Stimulated activated CD8-positive, alpha-beta memory T cell treated with anti-CD3 and anti-CD28 coated beads, Interleukin-7, amount 100 ng/mL, for 4 hours (primary cell): Measurements from ENCODE around the gene NOL4L.

Source experiments
- DNase-seq, 2 donors: peaks; one replicate each; pipeline ENCODE4 v3.0.0-alpha.2; 2020; ENCODE audit warnings: low read depth in 2 of 2

The NOL4L gene

DNA sequence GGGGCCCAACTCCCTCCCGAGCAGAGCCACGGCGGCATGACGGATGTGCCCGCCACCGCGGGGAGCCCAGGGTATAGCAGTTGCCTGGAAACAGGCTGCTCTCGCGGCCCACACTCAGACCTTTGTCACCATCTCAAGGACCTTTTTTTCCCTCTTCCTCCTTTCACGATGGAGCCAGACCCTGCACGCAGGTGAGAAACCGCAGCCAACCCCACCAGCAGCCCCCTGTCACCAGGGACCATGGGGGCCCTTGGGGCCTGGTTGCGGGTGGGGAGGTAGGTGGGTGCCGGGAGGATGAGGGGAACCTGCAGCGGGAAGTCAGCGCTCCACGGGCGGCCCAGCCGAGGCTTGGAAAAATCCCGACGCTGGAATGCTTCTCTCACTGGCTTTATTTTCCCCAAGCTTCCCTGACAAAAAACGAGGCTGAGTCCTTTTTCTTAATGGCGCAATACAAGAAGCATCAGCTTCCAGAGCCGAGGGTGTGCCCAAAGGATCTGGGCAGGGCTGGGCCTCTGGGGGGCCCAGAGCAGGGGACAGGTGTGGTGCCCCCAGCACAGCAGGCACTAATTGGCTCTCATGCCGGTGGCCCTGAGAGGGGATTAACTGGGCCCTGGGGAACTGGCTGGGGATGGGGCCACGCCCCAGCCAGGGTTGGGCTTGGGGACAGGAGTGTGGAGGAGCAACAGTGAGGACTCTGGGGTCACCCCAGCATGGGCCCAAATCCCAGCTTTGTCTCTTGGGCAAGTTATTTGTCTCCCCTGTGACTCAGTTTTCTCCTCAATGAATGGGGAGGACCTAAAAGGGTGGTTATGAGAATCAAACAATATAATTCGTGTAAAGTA is 23.9 kb downstream of the NOL4L start:
- DNase-seq: no peak

DNA sequence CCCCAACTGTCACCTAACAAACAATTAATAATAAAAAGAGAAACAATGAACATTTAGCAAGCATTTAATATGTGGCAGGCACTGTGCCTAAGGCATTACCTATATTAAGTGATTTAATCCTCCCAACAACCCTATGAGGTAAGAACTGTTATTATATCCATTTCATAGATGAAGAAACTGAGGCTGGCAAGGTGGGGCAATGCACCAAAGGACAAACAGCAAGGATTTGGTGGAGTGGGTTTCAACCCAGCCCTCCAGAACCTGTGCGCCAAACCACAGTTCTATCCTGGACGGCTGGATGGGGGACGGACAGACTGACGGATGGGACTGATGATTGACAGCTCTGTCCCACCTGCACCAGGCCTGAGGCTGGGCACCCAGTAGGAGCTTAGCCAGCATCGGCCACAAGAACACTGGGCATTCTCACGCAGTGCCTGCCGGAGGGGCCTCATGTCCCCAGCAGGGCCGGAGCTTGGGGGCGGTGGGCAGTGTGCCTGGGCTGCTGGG is 24.6 kb downstream of the NOL4L start:
- no peak for DNase-seq

DNA sequence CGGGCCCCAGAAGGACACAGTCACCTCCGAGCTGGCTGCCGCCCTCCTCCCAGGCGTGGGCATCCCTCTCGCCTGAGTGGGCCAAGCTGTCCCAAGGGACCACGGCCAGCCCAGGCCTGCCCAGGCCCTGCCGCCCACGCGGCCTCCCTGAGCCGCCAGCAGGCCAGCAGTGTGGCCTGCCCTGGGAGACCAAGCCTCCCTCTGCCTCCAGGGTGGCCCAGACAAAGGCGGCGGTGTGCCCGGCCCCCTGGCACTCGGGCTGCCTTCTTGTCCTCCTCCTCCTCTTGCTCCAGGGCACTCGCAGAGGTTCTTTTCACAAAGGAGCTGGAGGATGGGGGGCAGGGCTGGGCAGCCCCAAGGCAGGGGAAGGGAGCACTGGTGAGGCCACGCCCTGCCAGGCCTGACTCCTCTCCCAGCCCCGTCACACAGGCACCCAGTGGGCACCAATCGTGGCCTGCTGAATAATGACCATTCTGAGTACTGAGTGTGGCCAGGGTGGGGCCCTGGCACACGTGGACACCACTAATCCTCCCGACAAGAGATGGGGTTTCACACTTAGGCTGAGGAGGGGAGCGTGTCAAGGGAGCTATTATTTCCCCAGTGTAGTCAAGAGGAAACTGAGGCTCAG is 25.3 kb downstream of the NOL4L start:
- no peak for DNase-seq

DNA sequence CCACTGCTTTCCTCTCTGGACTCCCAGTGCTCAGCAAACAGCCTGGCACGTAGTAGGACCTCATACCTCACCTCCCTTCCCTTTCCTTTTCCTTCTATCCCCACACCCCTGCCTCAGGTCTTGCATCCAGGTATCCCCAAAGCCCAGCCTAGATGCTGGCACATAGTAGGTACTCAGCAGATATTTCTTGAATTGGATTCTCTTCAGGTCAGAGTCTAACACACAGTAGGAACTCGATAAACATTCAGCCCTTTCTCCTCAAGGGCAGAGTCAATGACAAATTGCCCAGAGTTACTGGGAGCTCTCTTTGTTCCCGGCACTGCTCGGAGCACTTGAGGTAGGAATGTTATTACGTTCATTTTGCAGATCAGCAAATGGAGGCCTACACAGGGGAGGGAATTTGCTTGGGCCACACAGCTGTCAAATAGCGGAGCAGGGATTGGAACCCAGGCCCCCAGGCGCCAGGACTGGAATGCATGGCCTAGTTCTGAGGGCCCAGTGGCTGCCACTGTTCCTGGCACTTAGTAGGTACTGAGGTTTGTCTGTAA is 25.9 kb downstream of the NOL4L start:
- no peak for DNase-seq

DNA sequence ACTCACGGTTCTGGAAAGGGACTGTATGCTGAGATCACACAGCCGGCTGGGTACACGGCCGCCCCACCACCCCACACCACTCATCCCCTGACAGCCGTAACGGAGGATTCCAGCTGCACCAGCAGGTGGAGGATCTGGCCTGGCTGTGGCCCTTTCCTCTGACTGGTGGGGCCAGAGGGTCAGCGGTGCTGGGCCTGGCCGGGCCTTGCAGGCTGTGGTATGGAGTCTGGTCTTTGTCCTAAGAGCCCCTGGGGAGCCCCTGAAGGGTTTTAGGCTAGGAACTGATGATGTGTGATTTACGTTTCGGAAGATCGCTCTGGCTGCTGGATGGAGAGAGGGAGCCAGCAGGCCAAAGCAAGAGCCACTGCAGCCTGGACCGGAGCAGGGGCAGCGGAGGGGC is 26.6 kb downstream of the NOL4L start:
- no peak for DNase-seq

DNA sequence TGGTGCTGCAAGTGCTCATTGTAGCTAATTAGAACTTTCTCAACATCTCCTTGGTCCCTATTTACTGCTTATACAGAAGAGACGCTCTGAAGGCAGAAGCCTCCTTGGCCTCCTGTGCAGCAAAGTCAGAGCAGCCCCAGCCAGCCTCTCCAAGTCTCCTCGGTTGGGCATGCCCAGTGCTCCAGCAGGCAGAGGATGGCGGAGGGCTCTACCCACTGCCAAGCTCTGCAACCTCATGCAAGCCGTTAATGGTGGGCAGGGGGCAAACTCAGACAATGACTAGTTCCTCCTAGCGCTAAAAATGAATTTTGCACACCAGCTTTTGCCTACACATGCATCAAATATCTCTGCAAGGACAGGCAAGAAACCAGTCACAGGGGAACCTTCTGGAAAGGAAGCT is 27.8 kb downstream of the NOL4L start:
- no peak for DNase-seq

DNA sequence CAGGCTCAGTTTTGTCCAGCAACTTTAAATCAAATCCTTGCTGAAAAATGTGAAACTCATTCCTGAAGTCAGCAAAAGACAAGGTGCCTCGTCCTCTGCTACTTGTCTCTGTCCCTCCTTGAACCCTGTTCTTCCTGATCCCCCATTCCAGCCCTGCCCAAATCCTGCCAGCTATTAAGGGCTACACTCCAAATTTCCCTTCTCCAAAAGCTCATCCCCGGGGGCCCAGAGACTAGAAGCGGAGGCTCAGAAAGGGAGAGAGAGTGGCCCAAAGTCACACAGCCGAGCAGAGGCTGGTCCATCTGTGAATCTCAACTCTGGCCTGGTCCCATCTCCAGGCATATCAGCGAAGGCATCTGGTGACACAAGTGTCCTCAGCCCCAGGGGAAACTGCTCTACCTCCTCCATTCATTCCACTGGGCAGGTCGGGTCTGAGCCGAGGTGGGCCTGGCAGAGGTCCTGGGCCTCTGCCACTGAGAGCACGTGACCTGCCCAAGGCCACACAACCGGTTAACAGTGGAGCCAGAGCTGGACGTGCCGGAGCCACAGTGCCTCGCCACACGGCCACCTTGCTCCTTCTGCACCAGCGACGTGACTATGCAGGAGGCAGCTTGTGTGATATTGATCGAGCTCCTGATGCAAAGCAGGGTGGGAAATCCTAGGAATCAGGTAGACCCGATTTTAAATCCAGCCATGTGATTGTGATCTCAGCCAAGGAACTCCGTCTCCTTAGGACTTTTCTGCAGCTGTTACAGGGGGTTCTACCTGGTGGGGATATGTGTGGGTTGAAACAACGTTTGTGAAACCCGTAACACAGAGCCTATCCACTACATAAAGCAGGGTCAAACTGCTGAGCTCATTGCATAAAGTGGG is 28.6 kb downstream of the NOL4L start:
- DNase-seq: no peak

DNA sequence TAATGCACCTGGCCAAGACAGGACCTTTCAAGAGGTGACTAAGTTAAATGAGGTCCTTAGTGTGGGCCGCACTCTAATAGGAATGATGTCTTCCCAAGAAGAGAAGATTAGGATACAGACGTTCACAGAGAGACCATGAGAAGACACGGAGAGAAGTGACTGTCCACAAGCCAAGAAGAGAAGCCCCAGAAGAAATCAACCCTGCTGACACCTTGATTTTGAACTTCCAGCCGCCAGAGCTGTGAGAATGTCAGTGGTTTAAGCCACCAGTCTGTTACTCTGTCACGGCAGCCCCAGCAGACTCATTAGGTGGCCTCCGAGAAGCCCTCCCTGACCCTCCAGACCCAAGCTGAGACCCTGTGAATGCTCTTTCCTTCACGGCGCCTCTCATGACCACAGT is 29.5 kb downstream of the NOL4L start:
- DNase-seq: no peak

DNA sequence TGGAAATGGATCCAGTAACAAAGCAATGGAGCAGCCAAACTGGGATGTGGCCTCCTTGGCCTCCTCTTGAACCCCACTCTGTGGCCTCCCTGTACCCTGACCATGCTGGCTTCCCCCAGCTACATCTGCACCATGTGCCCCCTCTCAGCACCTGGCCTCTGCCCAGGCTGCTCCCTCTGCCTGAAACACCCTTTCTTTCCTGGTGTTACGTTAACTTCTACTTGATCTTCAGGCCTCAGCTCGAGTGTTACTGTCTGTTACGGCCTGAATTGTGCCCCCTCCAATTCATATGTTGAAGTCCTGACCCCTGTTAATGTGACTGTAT is 30.2 kb downstream of the NOL4L start:
- DNase-seq: no peak

DNA sequence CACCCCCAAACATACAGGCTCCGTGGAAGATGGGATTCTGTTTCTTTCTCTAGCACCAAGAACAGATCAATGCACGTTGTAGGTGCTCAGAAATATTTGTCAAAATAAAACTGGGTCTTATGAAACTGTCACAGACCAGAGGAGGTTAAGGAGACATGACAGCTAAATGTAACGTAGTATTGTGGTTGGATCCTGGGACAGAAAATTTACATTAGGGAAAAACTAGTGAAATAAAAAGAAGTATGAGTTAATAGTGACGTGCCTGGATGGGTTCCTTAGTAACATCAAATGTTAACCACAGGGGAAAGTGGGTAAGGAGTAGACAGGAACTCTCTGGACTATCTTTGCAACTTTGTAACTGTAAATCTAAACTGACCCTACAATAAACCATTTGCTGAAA is 31.5 kb downstream of the NOL4L start:
- DNase-seq: no peak

DNA sequence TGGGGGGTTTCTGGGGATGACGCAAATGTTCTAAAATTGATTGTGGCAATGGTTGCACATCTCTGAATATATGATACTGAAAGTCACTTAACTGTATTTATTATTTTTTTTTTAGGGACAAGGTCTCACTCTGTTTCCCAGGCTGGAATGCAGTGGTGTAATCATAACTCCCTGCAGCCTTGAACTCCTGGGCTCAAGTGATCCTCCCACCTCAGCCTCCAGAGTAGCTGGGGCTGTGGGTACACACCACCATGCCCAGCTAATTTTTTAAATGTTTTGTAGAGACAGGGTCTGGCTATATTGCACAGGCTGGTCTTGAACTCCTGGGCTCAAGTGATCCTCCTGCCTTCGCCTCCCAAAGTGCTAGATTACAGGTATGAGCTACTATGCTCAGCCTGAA is 33.4 kb downstream of the NOL4L start:
- DNase-seq: no peak

DNA sequence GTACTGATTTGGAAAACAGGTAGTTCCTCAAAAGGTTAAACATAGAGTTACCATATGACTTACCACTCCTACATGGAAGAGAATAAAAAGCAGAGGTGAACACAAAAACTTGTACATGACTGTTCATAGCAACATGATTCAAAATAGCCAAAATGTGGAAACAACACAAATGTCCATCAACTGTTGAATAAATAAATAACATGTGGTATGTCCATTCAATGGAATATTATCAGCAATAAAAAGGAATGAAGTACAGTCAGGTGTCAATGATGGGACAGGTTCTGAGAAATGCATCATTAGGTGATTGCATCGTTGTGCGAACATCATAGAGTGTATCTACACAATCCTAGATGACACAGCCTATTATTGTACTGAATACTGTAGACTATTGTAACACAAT is 35.3 kb downstream of the NOL4L start:
- no peak for DNase-seq

DNA sequence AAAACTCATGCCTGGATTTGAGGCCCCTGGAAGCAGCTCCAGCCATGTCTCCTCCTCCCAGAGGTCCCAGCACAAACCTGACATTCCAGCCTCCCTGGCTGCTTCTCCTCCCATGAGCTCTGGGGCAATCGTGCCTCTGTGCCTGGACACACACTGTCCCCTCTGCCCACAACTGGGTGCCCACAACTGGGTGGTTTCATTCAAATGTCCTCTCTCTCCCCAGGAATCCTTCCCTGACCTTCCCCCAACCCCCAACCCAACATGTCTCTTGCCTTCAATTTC is 37.4 kb downstream of the NOL4L start:
- no peak for DNase-seq

DNA sequence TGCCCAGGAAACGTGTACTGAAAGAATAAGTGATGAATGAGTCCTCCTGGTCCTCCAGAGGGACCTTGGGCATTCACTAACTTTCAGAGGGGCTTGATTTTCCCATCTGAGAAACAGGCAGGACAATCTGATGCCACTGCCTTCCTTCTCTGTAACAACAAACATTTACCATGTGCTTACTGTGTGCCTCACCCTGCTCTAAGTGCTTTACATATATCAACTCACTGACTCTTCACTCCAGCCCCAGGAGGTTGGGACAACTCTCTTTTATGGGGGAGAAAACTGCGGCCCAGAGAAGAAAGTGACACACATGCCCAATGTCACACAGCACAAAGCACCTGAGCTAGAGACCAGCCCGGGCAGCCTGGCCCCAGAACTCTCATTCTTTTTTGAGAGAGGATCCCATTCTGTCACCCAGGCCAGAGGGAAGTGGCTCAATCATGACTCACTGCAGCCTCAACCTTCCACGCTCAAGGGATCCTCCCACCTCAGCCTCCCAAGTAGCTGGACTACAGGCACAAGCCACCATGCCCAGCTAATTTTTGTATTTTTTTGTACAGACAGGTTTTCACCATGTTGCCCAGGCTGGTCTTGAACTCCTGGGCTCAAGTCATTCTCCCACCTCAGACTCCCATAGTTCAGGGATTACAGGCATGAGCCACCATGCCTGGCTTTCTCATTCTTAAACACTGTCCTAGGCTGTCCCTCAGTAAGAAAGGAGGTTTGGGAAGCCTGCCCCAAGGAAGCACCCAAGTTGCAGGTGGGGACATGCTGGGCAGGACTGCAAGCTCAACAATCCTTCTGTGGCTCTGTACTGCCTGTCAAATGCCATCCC is 38.0 kb downstream of the NOL4L start:
- no peak for DNase-seq

DNA sequence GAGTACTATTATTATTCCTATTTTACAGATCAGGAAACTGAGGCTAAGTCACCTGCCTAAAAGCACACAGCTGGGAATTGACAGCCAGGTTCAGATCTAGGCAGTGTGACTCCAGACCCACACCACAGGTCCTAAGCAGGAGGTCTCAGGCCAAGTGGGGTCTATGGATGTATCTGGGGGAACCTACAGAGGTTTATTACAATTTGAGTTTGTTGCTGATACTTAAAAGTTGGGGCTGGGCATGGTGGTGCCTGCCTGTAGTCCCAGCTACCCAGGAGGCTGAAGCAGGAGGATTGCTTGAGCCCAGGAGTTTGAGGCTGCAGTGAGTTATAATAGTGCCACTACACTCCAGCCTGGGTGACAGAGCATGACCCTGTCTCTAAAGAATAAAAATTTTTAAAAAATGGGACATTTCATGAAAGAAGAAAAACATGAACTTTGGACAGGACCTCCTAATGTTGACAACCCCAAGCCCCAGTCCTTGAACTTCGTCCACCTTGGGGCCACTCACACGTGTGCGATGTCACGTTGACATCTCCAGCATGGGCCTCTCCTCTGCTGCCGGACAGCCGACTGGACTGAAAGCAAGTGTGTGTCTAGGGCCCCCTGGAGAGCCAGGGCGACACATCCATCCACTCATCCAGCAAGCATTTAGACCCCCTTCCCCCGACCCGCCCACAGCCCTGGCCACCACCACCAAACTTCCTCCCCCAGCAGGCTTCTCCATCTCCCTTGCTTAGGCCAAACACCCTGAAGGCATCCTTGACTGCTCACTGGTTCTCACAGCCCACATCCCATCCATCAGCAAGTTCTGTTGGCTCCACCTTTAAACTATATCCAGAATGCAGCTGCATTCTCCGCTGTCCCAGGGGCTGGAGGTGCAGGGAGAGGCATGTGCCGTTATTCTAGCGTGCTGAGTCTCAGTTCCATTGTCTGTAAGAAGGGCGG is 40.0 kb downstream of the NOL4L start:
- DNase-seq: no peak

DNA sequence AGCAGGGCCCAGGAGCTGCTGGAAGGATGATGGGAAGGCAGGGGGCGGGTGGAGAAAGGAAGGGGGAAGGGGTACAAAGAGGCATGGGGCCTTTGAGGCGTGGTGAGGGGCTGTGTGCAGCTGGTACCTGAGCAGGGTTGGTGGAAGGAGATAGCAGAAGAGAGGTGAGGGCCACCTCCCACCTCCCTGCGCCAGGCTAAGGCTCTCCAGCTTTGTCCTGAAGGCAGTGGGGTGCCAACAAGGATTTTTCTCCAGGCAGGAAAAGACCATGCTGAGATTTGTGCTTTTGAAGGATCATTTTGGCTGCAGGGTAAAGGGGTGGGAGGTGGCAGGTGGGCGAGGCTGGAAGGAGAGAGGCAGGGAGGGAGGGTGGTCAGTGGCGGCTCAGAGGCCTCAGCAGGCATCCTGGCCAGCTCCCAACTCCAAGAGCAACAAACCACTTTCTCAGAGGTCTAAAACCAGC is 40.8 kb downstream of the NOL4L start:
- no peak for DNase-seq

DNA sequence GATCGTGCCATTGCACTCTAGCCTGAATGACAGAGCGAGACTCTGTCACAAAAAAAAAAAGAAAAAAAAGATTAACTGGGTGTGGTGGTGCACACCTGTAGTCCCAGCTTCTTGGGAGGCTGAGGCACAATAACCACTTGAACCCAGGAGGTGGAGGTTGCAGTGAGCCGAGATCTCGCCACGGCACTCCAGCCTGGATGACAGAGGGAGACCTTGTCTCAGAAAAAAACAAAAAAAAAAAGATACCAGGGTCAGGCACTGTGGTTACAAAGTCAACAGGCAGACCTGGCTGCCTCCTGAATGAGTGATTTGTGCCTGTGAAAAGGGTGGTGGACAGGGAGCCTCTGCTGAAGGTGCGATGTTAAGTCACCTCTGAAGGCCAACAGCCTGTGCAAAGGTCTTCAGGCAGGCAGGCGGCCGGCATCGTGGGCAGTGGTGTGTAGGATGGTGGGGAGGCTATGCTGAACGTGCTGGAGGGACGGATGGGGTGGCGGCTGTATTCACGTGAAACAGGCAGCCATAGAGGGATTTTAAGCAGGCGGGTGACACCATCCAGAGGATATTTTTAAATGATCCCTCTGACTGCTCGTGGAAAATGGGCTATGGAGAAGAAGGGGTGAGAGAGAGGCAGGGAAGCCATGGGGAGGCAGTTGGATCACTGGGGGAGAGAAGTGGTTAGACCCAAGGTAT is 41.4 kb downstream of the NOL4L start:
- DNase-seq: no peak

DNA sequence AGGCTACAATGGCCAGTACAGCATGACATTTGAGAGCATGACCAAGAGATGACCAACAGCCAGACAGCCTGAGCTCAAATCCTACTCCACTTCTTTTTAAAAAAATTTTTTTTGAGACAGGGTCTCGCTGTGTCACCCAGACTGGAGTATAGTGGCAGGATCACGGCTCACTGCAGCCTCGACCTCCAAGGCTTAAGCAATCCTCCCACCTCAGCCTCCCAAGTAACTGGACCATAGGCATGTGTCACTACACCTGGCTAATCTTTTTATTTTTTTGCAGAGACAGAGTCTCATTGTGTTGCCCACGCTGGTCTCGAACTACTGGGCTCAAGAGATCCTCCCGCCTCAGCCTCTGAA is 42.9 kb downstream of the NOL4L start:
- no peak for DNase-seq

DNA sequence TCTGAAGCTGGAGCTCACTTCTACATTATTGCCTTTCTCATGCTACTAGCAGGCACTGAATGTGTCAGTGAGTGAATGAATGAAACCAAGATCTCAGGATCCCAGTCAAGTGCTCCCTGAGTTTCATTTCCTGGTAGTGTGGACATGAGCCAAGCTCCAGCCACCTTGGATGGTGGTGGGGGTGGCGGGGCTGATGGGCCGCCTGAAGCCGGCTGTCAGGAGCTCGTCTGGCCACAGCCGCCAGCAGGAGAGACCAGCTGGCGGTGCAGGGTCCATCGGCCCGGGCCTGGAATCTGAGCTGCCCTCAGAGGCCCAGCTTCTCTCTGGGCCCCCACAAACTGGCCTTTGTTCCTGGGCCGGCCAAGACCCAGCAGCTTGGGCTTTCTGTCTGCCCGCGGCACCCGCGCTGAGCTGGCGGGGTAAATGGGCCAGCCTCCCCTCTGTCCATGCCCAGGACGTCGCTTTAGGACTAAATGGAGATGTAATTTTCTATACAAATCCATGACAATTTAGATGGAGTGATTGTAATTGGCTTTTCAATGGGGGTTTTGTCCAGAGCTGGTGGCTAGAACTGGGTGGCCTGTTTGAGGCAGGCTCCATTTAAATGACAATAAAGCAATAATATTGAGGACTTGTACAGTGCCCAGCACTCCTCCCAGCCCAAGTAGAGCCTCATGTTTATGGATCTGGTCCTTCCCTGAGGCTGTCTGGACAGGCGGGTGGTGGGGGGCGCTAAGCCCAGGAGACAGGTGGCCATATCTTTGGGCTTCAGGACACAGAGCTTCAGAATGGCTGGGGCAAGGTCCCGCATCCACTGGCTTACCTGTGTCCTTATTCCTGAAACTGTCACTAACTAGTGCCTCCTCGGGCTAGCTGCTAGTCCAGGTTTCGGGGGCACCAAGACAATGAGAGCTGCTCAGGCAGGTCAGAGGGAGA is 43.5 kb downstream of the NOL4L start:
- no peak for DNase-seq
